CD4-positive, alpha-beta T cell treated with Interleukin-17A for 4 hours (primary cell): Measurements from ENCODE around the gene TMEM120B.

Experiments used
- DNase-seq: peaks from one replicate; pipeline ENCODE4 v3.0.0-alpha.2; 2020; ENCODE audit warnings: mixed read lengths

The TMEM120B gene

DNA sequence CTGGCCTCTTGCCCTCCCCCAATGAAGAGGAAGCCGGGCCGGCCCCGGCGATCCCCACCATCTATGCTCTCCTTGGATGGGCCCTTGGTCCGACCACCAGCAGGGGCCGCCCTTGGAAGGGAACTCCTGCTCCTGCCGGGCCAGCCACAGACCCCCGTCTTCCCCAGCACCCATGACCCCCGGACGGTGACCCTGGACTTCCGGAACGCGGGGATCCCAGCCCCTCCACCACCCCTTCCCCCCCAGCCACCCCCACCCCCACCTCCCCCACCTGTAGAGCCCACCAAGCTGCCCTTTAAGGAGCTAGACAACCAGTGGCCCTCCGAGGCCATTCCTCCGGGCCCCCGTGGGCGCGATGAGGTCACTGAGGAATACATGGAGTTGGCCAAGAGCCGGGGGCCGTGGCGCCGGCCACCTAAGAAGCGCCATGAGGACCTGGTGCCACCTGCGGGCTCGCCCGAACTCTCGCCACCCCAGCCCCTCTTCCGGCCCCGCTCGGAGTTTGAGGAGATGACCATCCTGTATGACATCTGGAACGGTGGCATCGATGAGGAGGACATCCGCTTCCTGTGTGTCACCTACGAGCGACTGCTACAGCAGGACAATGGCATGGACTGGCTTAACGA, 110.7 kb downstream of the TMEM120B start:
- no peak for DNase-seq

DNA sequence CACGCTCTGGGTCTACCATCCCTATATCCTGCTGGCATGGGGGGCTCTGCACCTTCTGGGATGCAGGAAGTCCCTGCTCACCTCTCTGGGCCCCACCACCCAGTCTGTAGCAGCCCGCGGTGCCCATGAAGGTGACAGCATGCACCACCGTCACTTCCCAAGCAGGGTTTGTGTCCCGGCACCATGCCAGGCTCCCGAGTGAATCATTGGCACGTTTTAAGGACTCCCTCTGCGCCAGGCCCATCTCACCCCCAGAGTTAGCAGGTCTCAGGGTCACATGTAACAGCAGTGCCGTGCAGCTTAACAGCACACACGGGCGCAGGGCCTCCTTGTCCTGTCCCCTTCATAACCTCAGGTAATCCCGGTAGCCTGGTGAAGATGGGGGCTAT, 111.2 kb downstream of the TMEM120B start:
- no peak for DNase-seq

DNA sequence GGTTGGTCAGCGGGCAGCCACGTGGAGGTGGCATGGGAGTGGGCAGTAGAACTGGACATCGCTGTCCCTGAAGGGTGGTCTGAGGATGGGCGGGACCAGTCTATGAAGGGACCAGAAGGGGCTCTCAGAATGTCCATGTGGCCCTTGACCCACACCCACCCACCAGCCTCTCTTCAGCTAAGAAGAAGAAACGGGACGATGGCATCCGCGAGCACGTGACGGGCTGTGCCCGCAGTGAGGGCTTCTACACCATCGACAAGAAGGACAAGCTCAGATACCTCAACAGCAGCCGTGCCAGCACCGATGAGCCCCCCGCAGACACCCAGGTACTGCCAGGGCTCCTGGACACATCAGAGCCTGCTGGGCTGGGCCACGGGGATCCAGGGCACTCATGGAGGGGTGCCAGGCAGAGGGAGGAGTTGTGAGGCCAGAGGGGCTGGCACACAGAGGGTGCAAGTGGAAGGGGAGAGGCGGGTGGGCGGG, 112.5 kb downstream of the TMEM120B start:
- no peak for DNase-seq

DNA sequence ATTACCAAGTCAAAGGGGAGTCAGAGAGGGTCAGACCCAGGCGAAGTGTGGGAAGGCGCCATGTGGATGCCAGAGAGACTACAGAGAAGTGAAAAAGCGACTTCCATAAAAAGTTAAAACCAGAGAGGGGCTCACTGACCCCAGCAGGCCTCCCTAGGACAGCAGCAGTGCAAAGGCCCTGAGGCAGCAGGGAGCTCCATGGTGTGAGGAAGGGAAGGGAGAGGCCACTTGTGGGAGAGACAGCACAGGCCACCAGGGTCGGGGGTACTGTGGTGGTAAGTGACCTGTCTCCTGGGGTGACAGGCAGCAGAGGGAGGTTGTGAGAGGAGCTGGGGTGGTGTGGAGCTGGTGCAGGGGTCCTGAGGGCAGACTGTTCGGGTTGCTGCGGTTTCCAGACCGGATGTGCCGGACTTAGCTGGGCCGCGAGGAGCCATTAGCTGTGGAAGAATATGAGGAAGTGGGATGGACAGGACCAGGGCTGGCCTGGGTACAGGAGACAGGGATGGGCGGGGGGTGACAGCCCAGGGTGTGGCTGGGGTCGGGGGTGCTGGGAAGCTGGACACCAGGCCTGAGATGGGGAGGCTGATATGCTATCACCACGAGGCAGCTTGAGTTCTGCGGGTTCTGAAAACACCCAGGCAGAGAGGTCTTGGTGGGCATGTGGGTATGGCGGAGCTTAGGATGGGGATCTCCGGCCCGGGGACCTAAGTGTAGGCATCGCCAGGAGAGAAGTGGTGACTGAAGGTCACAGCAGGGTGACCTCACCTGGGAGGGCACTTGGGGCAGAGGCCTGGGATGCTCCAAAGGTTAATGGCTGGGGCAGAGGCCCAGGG, 114.0 kb downstream of the TMEM120B start:
- DNase-seq: no peak

DNA sequence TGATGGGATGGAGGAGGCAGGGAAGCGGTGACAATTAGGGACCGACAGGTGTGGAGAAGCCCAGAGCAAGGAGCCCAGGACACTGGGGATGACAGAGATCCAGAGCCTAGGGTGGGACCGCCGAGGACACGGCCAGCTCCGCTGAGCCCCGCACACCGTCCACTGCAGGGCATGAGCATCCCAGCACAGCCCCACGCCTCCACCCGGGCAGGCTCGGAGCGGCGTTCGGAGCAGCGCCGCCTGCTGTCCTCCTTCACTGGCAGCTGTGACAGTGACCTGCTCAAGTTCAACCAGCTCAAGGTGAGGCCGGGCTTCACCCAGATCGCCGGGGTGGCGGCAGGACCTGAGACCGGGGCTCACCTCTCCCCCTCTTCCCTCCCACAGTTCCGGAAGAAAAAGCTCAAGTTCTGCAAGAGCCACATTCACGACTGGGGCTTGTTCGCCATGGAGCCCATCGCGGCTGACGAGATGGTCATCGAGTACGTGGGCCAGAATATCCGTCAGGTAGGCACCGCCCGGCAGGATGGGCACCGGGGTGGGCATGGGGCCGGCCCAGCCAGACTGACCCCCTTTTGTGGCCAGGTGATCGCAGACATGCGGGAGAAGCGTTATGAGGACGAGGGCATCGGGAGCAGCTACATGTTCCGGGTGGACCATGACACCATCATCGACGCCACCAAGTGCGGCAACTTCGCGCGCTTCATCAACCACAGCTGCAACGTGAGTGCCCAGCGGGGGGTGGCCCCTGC, 115.0 kb downstream of the TMEM120B start:
- no peak for DNase-seq

DNA sequence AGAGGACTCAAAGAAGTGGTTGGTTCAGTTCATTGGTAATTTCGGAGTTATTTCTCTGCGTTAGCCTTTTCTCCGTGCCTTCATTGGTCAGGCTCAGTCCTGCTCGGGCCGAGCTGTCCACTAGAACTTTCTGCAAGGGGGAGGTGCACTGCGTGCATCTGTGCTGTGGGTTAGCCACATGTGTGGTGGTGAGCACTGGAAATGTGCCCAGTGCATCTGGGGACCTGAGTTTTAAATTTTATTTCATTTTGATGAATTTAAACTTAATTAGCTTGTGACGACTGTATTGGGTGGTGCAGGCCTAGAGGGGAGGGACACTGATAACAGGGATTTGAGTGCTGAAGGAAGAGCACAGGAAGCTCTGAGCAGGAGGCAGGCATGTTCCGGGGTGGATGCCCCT, 115.8 kb downstream of the TMEM120B start:
- DNase-seq: no peak

DNA sequence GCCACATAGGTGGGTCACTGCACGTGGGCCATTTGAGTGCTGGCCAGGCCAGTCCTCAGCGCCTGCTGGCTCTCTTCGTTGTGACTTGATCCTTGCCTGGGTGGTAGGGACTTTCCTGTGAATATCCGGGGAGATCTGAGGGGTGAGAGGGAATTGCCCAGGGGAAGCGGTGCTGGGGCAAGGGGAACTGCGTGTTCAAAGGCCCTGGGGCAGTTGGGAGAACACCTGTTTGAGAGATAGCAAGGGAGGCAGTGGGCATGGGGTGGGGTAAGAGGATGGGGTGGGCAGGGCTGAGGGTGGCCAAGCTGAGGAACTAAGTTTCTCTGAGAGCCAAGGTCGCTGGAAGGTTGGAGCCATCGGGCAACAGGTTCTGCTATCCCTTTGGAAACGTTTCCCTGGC, 116.3 kb downstream of the TMEM120B start:
- DNase-seq: no peak

DNA sequence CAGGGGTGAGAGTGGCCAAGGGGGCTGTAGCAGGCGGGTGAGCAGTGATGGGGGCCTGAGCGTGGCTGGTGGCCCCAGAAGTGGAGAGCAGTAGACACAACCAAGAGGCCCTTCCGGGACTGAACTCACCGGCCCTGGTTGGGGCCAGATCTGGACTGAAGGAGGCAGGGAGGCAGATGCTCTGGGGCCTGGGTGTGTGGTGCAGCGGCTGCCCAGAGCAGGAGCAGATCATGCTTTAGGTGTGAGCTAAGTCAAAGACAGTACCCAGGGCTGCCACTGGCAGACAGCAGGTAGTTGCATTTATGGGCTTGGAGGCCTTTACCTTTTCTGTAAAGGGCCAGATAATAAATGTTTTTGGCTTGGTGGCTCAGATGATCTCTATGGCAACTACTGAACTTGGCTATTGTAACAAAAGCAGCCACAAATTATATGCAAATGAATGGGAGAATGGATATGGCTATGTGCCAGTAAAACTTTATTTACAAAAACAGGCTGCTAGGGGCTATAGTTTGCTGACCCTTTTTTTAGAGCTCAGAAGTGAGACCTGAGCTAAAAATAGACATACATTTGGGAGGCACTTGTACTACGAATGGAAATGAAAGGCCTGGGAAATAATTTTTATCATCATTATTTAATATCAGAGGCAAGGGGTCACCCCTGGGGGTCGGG, 116.8 kb downstream of the TMEM120B start:
- no peak for DNase-seq

DNA sequence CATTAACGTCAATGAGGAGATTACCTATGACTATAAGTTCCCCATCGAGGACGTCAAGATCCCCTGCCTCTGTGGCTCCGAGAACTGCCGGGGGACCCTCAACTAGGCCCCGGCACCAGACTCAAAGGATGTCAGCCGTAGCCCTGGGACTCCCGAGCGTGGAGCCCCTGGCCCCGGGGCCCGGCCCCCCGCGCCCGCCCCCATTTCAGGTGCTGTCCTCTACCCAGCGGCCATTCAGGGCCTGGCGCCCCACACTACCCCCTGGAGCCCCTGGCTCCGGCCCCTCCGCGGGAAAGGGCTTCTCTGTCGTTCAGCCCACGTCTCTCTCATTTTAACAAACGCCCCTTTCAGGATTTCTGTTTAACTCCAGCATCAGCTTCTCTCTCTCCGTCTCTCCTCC, 117.6 kb downstream of the TMEM120B start:
- no peak for DNase-seq

DNA sequence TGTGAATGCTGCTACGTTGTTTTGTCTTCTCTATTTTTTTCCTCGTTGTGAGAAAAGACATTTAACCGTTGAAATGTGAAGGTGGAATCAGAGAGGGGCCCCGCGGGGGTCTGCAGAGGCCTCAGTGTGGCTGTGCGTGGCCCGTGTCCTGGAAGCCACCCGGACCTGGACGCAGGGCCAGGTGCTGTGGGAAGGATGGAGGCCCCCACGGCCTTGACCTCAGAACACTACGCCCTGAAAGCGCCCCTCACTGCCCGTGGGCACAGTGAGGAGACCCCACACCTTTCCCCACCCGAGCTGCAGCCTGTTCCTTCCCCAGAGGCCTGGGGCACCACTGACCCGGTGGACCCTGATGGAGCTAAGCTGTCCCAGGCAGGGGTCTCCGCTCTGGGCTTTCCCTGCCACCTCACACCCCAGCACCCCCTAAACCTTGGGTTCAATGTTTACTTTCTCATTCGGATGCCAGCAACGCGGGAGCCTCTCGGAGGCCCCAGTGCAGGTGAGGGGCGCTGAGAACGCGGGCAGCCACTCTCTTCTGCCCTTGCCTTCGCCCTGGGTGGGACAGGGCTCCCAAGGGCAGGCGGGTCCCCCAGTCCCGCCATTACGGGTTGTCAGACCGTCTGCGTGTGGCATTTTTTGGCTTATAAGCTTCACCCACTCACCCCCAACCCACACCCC, 118.2 kb downstream of the TMEM120B start:
- no peak for DNase-seq
